Measurements from ENCODE around the gene BBC3. TPM values are rescaled to one million over a fixed set of nuclear protein-coding genes. Genes with fewer than 3 reads are reported as not detected.

BBC3 gene
- total RNA-seq, 1 donor from 2014 or later, result 37.0 TPM

DNA sequence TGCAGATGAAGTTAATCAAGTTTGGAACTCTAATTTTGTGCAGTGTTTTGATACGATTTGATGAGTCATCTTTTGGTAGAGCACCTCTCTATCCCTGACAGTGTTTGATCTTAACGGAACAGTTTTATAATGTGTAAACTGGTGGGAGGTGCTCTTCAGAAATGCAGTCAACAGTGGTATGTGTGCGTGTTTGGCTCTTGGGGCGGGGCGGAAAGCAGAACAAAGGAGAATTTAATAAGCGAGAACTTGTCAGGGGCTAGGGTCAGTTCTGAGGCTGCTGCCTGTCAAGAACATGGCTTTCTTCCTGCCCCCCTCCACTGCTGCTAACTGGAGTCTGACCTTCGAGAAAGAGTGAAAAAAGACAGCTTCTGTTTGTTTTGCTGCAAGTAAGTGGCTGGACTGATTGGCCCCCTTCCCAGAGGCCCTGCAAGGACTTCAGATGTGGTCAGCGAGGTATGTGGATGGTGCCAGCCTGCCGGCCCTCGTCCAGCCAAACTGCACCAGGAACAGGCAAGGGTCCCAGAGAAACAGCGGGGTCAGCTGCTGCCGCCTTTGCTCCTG, 40.8 kb downstream of the BBC3 start:
- Mint-ChIP-seq H3K4me1 (ENCODE audit: low read depth, unreplicated experiment) (peaks cover 14% of the 10 kb centered on the region), H3K9me3 (ENCODE audit: unreplicated experiment) (no peaks in the 10 kb centered on the region), H3K27ac (ENCODE audit: unreplicated experiment) (peak overlapping the region; percentile 34), H3K36me3 (ENCODE audit: unreplicated experiment) (no peaks in the 10 kb centered on the region), H3K4me3 (ENCODE audit: unreplicated experiment) (no peak overlapping the region), H3K27me3 (ENCODE audit: unreplicated experiment) (no peaks in the 10 kb centered on the region)
- no peak for DNase-seq
- TF ChIP-seq, protein P1, sequence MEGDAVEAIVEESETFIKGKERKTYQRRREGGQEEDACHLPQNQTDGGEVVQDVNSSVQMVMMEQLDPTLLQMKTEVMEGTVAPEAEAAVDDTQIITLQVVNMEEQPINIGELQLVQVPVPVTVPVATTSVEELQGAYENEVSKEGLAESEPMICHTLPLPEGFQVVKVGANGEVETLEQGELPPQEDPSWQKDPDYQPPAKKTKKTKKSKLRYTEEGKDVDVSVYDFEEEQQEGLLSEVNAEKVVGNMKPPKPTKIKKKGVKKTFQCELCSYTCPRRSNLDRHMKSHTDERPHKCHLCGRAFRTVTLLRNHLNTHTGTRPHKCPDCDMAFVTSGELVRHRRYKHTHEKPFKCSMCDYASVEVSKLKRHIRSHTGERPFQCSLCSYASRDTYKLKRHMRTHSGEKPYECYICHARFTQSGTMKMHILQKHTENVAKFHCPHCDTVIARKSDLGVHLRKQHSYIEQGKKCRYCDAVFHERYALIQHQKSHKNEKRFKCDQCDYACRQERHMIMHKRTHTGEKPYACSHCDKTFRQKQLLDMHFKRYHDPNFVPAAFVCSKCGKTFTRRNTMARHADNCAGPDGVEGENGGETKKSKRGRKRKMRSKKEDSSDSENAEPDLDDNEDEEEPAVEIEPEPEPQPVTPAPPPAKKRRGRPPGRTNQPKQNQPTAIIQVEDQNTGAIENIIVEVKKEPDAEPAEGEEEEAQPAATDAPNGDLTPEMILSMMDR (IDR thresholded peaks at IDR 0.05; ENCODE audit: partially characterized antibody, unreplicated experiment), result no peak

GRCh38 chr19:47188507-47189033, 42.4 kb downstream of the BBC3 start:
- H3K27me3 Mint-ChIP-seq (ENCODE audit: unreplicated experiment), result no peaks in the 10 kb centered on the region
- H3K27ac Mint-ChIP-seq (ENCODE audit: unreplicated experiment), result peak overlapping the region; percentile 72

DNA sequence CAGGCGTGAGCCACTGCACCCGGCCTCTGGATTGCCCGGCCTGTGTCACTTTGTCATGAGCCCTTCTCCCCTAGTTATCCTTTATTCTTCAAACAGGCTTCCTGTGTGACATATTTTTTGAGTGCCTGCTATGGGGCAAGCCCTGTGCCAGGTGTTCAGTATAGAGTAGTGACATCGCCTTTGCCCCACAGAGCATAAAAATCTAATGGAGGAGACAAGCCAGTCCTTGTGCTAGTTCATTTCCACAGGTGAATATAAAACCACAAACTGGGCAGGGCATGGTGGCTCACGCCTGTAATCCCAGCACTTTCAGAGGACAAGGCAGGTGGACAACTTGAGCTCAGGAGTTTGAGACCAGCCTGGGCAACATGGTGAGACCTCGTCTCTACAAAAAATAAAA, 43.2 kb downstream of the BBC3 start:
- TF ChIP-seq, protein P1 (IDR thresholded peaks at IDR 0.05; ENCODE audit: partially characterized antibody, unreplicated experiment), result no peak
- Mint-ChIP-seq H3K36me3 (ENCODE audit: unreplicated experiment) (no peaks in the 10 kb centered on the region), H3K4me1 (ENCODE audit: low read depth, unreplicated experiment) (peaks cover 14% of the 10 kb centered on the region), H3K27ac (ENCODE audit: unreplicated experiment) (no peak overlapping the region), H3K27me3 (ENCODE audit: unreplicated experiment) (no peaks in the 10 kb centered on the region), H3K4me3 (ENCODE audit: unreplicated experiment) (no peak overlapping the region), H3K9me3 (ENCODE audit: unreplicated experiment) (no peaks in the 10 kb centered on the region)
- DNase-seq, result no peak

More at GRCh38 chr19:47188507-47189033, 42.4 kb downstream of the BBC3 start:
- peaks cover 14% of the 10 kb centered on the region for H3K4me1 Mint-ChIP-seq (ENCODE audit: low read depth, unreplicated experiment)
- DNase-seq, result no peak
- H3K9me3 Mint-ChIP-seq (ENCODE audit: unreplicated experiment), result no peaks in the 10 kb centered on the region
- no peaks in the 10 kb centered on the region for H3K36me3 Mint-ChIP-seq (ENCODE audit: unreplicated experiment)
- TF ChIP-seq, protein P1 (IDR thresholded peaks at IDR 0.05; ENCODE audit: partially characterized antibody, unreplicated experiment), result no peak
- H3K4me3 Mint-ChIP-seq (ENCODE audit: unreplicated experiment), result no peak overlapping the region

GRCh38 chr19:47187335-47187655, 43.7 kb downstream of the BBC3 start:
- no peak for DNase-seq
- TF ChIP-seq, protein P1 (IDR thresholded peaks at IDR 0.05; ENCODE audit: partially characterized antibody, unreplicated experiment), result no peak
- H3K27me3 Mint-ChIP-seq (ENCODE audit: unreplicated experiment), result no peaks in the 10 kb centered on the region
- no peak overlapping the region for H3K27ac Mint-ChIP-seq (ENCODE audit: unreplicated experiment)
- H3K4me3 Mint-ChIP-seq (ENCODE audit: unreplicated experiment), result no peak overlapping the region
- H3K9me3 Mint-ChIP-seq (ENCODE audit: unreplicated experiment), result no peaks in the 10 kb centered on the region
- H3K36me3 Mint-ChIP-seq (ENCODE audit: unreplicated experiment), result no peaks in the 10 kb centered on the region
- peaks cover 16% of the 10 kb centered on the region for H3K4me1 Mint-ChIP-seq (ENCODE audit: low read depth, unreplicated experiment)

- Mint-ChIP-seq H3K9me3 (ENCODE audit: unreplicated experiment) (no peaks in the 10 kb centered on the region), H3K27ac (ENCODE audit: unreplicated experiment) (peak overlapping the region; percentile 19), H3K27me3 (ENCODE audit: unreplicated experiment) (no peaks in the 10 kb centered on the region), H3K4me1 (ENCODE audit: low read depth, unreplicated experiment) (peaks cover 20% of the 10 kb centered on the region), H3K36me3 (ENCODE audit: unreplicated experiment) (no peaks in the 10 kb centered on the region), H3K4me3 (ENCODE audit: unreplicated experiment) (no peak overlapping the region)
- no peak for DNase-seq
- TF ChIP-seq, protein P1 (IDR thresholded peaks at IDR 0.05; ENCODE audit: partially characterized antibody, unreplicated experiment), result no peak
These were observed 44.3 kb downstream of the BBC3 start for GRCh38 chr19:47186446-47187334.

Measured in glutamatergic neuron (in vitro differentiated cells).